HepG2 (cell line): ENCODE data around the gene UST. TPM values are rescaled to one million over a fixed set of nuclear protein-coding genes. Genes with fewer than 3 reads are reported as not detected.
A peak's percentile ranks its signal among the peaks of the same experiment; 100 is the strongest.

Experiments
- ARID3A ChIP-seq: IDR thresholded peaks from 2 replicates; pipeline ENCODE4 v1.6.1; 2012; ENCODE audit warnings: low read depth, low read length, improper control_type of control experiment
- CHD4 ChIP-seq: fragments of 200-600 bp; sonication (generic); IDR thresholded peaks from 2 replicates; pipeline ENCODE4 v1.7.0; 2017; ENCODE audit warnings: mild to moderate bottlenecking, low read length, borderline replicate concordance
- EZH2 ChIP-seq: conservative IDR thresholded peaks from 2 replicates; pipeline ENCODE4 v1.6.1; 2012; ENCODE audit warnings: mild to moderate bottlenecking, low read depth, low read length, moderate library complexity
- JDP2 ChIP-seq: sonication (generic); formaldehyde crosslinking; IDR thresholded peaks from 2 replicates; pipeline ENCODE4 v1.8.1; 2022; ENCODE audit warnings: missing genetic modification reagents, borderline replicate concordance
- NR2F6 ChIP-seq, 2 experiments: IDR thresholded peaks; 2 replicates each; pipeline ENCODE4 v1.6.1; 2016; ENCODE audit warnings: antibody characterized with exemption in 1 of 2, mild to moderate bottlenecking in 1 of 2
- PAWR ChIP-seq: sonication (generic); formaldehyde crosslinking; IDR thresholded peaks from 2 replicates; pipeline ENCODE4 v1.4.0; 2020; ENCODE audit warnings: missing genetic modification reagents, mild to moderate bottlenecking, borderline replicate concordance
- PBX3 ChIP-seq: sonication (generic); formaldehyde crosslinking; IDR thresholded peaks from 2 replicates; pipeline ENCODE4 v1.8.1; 2023; ENCODE audit warnings: missing genetic modification reagents, inconsistent platforms, borderline replicate concordance
- RCOR2 ChIP-seq: IDR thresholded peaks from 2 replicates; pipeline ENCODE4 v1.6.1; 2016; ENCODE audit warnings: missing biosample characterization, missing genetic modification reagents
- SALL1 ChIP-seq: sonication (generic); formaldehyde crosslinking; IDR thresholded peaks from 2 replicates; pipeline ENCODE4 v1.8.0; 2022; ENCODE audit warnings: mild to moderate bottlenecking, missing genetic modification reagents
- SNRNP70 ChIP-seq: fragments of 200-400 bp; formaldehyde crosslinking; IDR thresholded peaks from 2 replicates; pipeline ENCODE4 v1.6.1; 2017; ENCODE audit warnings: mild to moderate bottlenecking, low read depth, low read length, moderate library complexity
- U2AF1 ChIP-seq: fragments of 200-400 bp; formaldehyde crosslinking; optimal IDR thresholded peaks from 2 replicates; pipeline ENCODE3; 2017; ENCODE audit warnings: mild to moderate bottlenecking, low read depth, low read length
- XBP1 ChIP-seq: sonication (generic); formaldehyde crosslinking; IDR thresholded peaks from 2 replicates; pipeline ENCODE4 v1.5.0; 2020; ENCODE audit warnings: missing genetic modification reagents
- ZBTB10 ChIP-seq: sonication (generic); formaldehyde crosslinking; IDR thresholded peaks from 2 replicates; pipeline ENCODE4 v1.4.0; 2020; ENCODE audit warnings: missing genetic modification reagents, borderline replicate concordance
- ZNF337 ChIP-seq: sonication (generic); formaldehyde crosslinking; IDR thresholded peaks from 2 replicates; pipeline ENCODE4 v1.5.1; 2020; ENCODE audit warnings: missing genetic modification reagents, low read depth, mild to moderate bottlenecking, borderline replicate concordance
- ZNF354B ChIP-seq: sonication (generic); formaldehyde crosslinking; IDR thresholded peaks from 2 replicates; pipeline ENCODE4 v1.8.0; 2022; ENCODE audit warnings: mild to moderate bottlenecking, missing genetic modification reagents
- ZNF451 ChIP-seq: sonication (generic); formaldehyde crosslinking; IDR thresholded peaks from 2 replicates; pipeline ENCODE4 v1.5.0; 2020; ENCODE audit warnings: mild to moderate bottlenecking, missing genetic modification reagents
- ZNF510 ChIP-seq: sonication (generic); formaldehyde crosslinking; IDR thresholded peaks from 2 replicates; pipeline ENCODE4 v1.4.0; 2020; ENCODE audit warnings: low read depth, mild to moderate bottlenecking, missing genetic modification reagents
- ZNF569 ChIP-seq: sonication (generic); formaldehyde crosslinking; IDR thresholded peaks from 2 replicates; pipeline ENCODE4 v1.5.0; 2020; ENCODE audit warnings: mild to moderate bottlenecking, missing genetic modification reagents, moderate library complexity, borderline replicate concordance
- ZNF572 ChIP-seq: sonication (generic); formaldehyde crosslinking; IDR thresholded peaks from 2 replicates; pipeline ENCODE4 v1.5.1; 2020; ENCODE audit warnings: mild to moderate bottlenecking, missing genetic modification reagents
- ZNF614 ChIP-seq: IDR thresholded peaks from 2 replicates; pipeline ENCODE4 v1.6.1; 2018; ENCODE audit warnings: missing biosample characterization, missing genetic modification reagents, inconsistent platforms, borderline replicate concordance
- ZNF75D ChIP-seq: sonication (generic); formaldehyde crosslinking; IDR thresholded peaks from 2 replicates; pipeline ENCODE4 v1.8.1; 2023; ENCODE audit warnings: missing genetic modification reagents, mild to moderate bottlenecking, borderline replicate concordance
- ZNF816 ChIP-seq: sonication (generic); formaldehyde crosslinking; IDR thresholded peaks from 2 replicates; pipeline ENCODE4 v1.8.0; 2022; ENCODE audit warnings: missing genetic modification reagents, mild to moderate bottlenecking, borderline replicate concordance
- ZNF879 ChIP-seq: sonication (generic); formaldehyde crosslinking; IDR thresholded peaks from 2 replicates; pipeline ENCODE4 v1.8.1; 2023; ENCODE audit warnings: missing genetic modification reagents
- polyA plus RNA-seq, 8 experiments: library from polyadenylated mRNA; depleted of rRNA in 3 of 8; stranded (reverse) in 7 of 8; unstranded in 1 of 8; fragments of >200 nt; fragmentation: Illumina TruSeq in 4 of 8; extraction: Trizol in 4 of 8; gene quantifications; 2 replicates each; pipeline versions ENCODE4 v1.2.1 to v1.2.3, GENCODE V29; 2011 to 2016; ENCODE audit warnings: low read depth in 4 of 8, missing spikeins in 1 of 8, mixed read lengths in 1 of 8; ENCODE audit not compliant: insufficient read depth in 1 of 8
- total RNA-seq, 5 experiments: library from RNA; depleted of rRNA; stranded (reverse); fragments of >200 nt; fragmentation: Illumina TruSeq; extraction: Trizol; gene quantifications; 2 replicates each; pipeline ENCODE4 v1.2.3, GENCODE V29; 2016; ENCODE audit warnings: low read depth in 1 of 5

UST gene
- total and polyA plus RNA-seq, 2 of the 13 experiments (the other 11 are each of a cell fraction or from before 2014, with no cell fraction given), result 0.27 TPM; not detected in 1

GRCh38 chr6:148947621-148948444, 201.0 kb downstream of the UST start (continued):
- 0 out of 2 replicates have a peak, but pooled peaks have one; percentile 46 for TF ChIP-seq ARID3A
- TF ChIP-seq ZNF816 (CRISPR knock-in tag), result no peak
- TF ChIP-seq ZNF879 (CRISPR knock-in tag), result no peak
- no peak for TF ChIP-seq NR2F6 (IDR thresholded peaks at IDR 0.05)
- TF ChIP-seq NR2F6 (CRISPR knock-in tag; IDR thresholded peaks at IDR 0.05), result no peak
- no peak for TF ChIP-seq ZBTB10 (CRISPR knock-in tag)
- TF ChIP-seq ZNF354B, result no peak
- no peak for TF ChIP-seq EZH2
- TF ChIP-seq ZNF510 (CRISPR knock-in tag), result no peak
- no peak for TF ChIP-seq ZNF572 (CRISPR knock-in tag)
- no peak for TF ChIP-seq ZNF337 (CRISPR knock-in tag)
- TF ChIP-seq PBX3, result no peak
- no peak for TF ChIP-seq ZNF75D
- no peak for TF ChIP-seq SNRNP70
- no peak for TF ChIP-seq CHD4
- TF ChIP-seq ZNF451, result no peak
- TF ChIP-seq ZNF614 (CRISPR knock-in tag), result no peak; the same call in 1 of the 2 replicates
- TF ChIP-seq U2AF1, result no peak
- TF ChIP-seq ZNF569 (CRISPR knock-in tag), result no peak
- TF ChIP-seq JDP2 (CRISPR knock-in tag), result no peak
- 0 out of 2 replicates have a peak, but pooled peaks have one; percentile 36 for TF ChIP-seq RCOR2 (CRISPR knock-in tag)
- no peak for TF ChIP-seq XBP1 (CRISPR knock-in tag)
- TF ChIP-seq PAWR (CRISPR knock-in tag), result no peak
- peak; percentile 81; the same call in 1 of the 2 replicates for TF ChIP-seq SALL1 (CRISPR knock-in tag)
